ENCODE data around the gene DGKD.
"Not testable (repeated sequence)": the region's sequence is repeated elsewhere in the genome, so short reads cannot be mapped to it uniquely, and the experiment has no call there.

The DGKD gene

DNA sequence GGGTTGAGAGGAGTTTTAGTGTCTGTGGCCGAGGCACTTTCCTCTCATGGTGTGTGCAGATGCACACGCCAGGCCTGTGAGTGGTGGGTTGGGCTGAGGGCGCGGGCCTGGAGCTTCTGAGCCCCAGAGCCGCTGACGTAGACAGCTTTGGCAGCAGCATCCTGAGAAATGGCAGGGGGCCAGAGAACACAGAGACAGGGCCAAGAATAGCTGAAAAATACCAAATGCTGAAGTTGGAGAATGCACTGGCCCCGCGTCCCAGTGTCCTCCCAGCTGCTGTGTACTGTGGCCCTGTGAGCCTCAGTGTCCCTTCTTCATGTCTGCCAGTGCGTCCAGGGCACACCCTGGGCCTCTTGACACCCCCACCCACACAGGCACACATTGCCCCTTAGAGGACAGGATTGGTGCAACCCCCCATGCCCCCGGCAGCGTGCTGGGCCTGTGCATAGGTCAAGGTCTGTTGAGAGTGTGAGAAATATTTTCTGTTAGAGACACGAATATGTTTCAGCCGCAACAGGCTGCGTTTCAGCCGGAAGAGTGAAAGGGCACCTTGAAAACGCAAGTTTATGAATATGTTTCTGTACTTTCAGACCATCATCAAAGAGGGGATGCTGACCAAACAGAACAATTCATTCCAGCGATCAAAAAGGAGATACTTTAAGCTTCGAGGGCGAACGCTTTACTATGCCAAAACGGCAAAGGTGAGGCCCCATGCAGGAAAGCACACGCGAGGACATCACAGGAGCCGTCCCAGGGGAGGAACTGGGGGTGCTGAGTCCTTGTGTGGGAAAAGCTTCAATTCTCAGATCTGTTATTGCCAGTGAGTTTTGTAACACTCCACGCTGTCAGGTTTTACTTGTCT lies 33.6 kb downstream of the DGKD start:
- Histone ChIP-seq H3K27me3 (replicated peaks) (no peaks in the 10 kb centered on the region), H3K27ac (peak overlapping the region; percentile 85), H3K4me3 (ENCODE audit: low read depth, low read length) (peak overlapping the region; percentile 26), H3K36me3 (replicated peaks) (no peaks in the 10 kb centered on the region)
- in situ Hi-C loops (cut with HindIII; ENCODE audit: low pct_ligation_motif_present, low sequenced_read_pairs) = no loop called here
- DNase-seq = peak; percentile 97
- no peak for TF ChIP-seq CTCF (IDR thresholded peaks at IDR 0.05; ENCODE audit: low read depth, low read length, missing control alignments)

- H3K27me3 ChIP-seq (replicated peaks) = no peaks in the 10 kb centered on the region
- H3K27ac ChIP-seq = no peak overlapping the region
- no peak for DNase-seq
- in situ Hi-C loops (cut with HindIII; ENCODE audit: low pct_ligation_motif_present, low sequenced_read_pairs) = no loop called here
- no peak for TF ChIP-seq CTCF (IDR thresholded peaks at IDR 0.05; ENCODE audit: low read depth, low read length, missing control alignments)
- H3K4me3 ChIP-seq (ENCODE audit: low read depth, low read length) = no peak overlapping the region
- no peaks in the 10 kb centered on the region for H3K36me3 ChIP-seq (replicated peaks)
These were observed 35.4 kb downstream of the DGKD start for GRCh38 chr2:233389601-233390125.

DNA sequence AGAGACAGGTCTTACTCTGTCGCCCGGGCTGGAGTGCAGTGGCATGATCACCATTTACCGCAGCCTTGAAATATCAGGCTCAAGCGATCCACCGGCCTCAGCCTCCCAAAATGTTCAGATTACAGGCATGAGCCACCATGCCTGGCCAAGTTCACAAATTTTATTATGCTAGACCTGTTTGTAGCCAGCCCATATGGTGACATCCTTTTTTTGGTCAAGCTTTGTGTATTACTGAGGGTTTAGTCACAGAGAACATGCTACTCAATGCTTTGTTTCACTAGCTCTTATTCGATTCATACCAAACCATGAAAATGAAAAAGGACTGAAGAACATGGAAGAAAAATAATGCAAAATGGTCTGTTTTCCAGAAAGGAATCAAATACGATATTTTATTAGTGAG lies 41.4 kb downstream of the DGKD start:
- Histone ChIP-seq H3K27me3 (replicated peaks) (no peaks in the 10 kb centered on the region), H3K36me3 (replicated peaks) (no peaks in the 10 kb centered on the region), H3K27ac (no peak overlapping the region), H3K4me3 (ENCODE audit: low read depth, low read length) (no peak overlapping the region)
- no peak for DNase-seq
- no peak for TF ChIP-seq CTCF (IDR thresholded peaks at IDR 0.05; ENCODE audit: low read depth, low read length, missing control alignments)
- in situ Hi-C loops (cut with HindIII; ENCODE audit: low pct_ligation_motif_present, low sequenced_read_pairs) = no loop called here

- H3K27ac ChIP-seq; DNase-seq; H3K36me3 ChIP-seq (replicated peaks); H3K27me3 ChIP-seq (replicated peaks); H3K4me3 ChIP-seq (ENCODE audit: low read depth, low read length); in situ Hi-C loops (cut with HindIII; ENCODE audit: low pct_ligation_motif_present, low sequenced_read_pairs): not testable (repeated sequence)
These were observed 42.7 kb downstream of the DGKD start for GRCh38 chr2:233396726-233397665.

- in situ Hi-C loops (cut with HindIII; ENCODE audit: low pct_ligation_motif_present, low sequenced_read_pairs) = no loop called here
- TF ChIP-seq CTCF (IDR thresholded peaks at IDR 0.05; ENCODE audit: low read depth, low read length, missing control alignments) = peak; percentile 26
- H3K27ac ChIP-seq = no peak overlapping the region
- no peaks in the 10 kb centered on the region for H3K36me3 ChIP-seq (replicated peaks)
- no peak overlapping the region for H3K4me3 ChIP-seq (ENCODE audit: low read depth, low read length)
- no peaks in the 10 kb centered on the region for H3K27me3 ChIP-seq (replicated peaks)
- DNase-seq = no peak
These were observed 45.3 kb downstream of the DGKD start for GRCh38 chr2:233399306-233400225.
